K562 (cell line): ENCODE measurements around the gene LNPEP. TPM values are rescaled to one million over a fixed set of nuclear protein-coding genes. Genes with fewer than 3 reads are reported as not detected.

Experiments used
- ARID3B ChIP-seq: fragments of 250-450 bp; sonication (Bioruptor Pico); IDR thresholded peaks from 2 replicates; pipeline ENCODE4 v1.4.0; 2020; ENCODE audit warnings: borderline replicate concordance
- ELF1 ChIP-seq: fragments of 200-800 bp; sonication (Bioruptor generic); IDR thresholded peaks from 2 replicates; pipeline ENCODE4 v1.6.1; 2016; ENCODE audit warnings: missing genetic modification characterization, missing compliant biosample characterization
- GTF2F1 ChIP-seq: IDR thresholded peaks from 2 replicates; pipeline ENCODE4 v1.6.1; 2011; ENCODE audit warnings: low read depth, low read length, improper control_type of control experiment
- HDAC8 ChIP-seq: fragments of 450-650 bp; IDR thresholded peaks from 2 replicates; pipeline ENCODE4 v1.6.1; 2016; ENCODE audit warnings: mild to moderate bottlenecking, missing genetic modification characterization, moderate library complexity, missing compliant biosample characterization
- HMG20B ChIP-seq: fragments of 250-450 bp; sonication (Bioruptor Pico); IDR thresholded peaks from 2 replicates; pipeline ENCODE4 v1.5.0; 2021; ENCODE audit warnings: mild to moderate bottlenecking
- IFI16 ChIP-seq: fragments of 250-450 bp; sonication (Bioruptor Pico); IDR thresholded peaks from 2 replicates; pipeline ENCODE4 v2.1.2; 2022; ENCODE audit warnings: mild to moderate bottlenecking, inconsistent platforms
- KLF6 ChIP-seq: fragments of 250-450 bp; sonication (Bioruptor Pico); IDR thresholded peaks from 2 replicates; pipeline ENCODE4 v1.4.0; 2020; ENCODE audit warnings: mild to moderate bottlenecking, moderate library complexity, borderline replicate concordance
- MCM3 ChIP-seq: fragments of 450-650 bp; IDR thresholded peaks from 2 replicates; pipeline ENCODE4 v1.6.1; 2016
- MEF2A ChIP-seq: IDR thresholded peaks from 2 replicates; pipeline ENCODE4 v1.6.1; 2011; ENCODE audit warnings: low read depth, mild to moderate bottlenecking, low read length, moderate library complexity; ENCODE audit not compliant: control insufficient read depth
- NCOA4 ChIP-seq: fragments of 450-650 bp; IDR thresholded peaks from 2 replicates; pipeline ENCODE4 v1.6.1; 2018; ENCODE audit warnings: mild to moderate bottlenecking; ENCODE audit not compliant: partially characterized antibody
- NONO ChIP-seq, 2 experiments: fragments of 200-400 bp in 1 of 2; fragments of 450-650 bp in 1 of 2; formaldehyde crosslinking in 1 of 2; IDR thresholded peaks; 2 replicates each; pipeline ENCODE4 v1.6.1; 2017; ENCODE audit warnings: low read depth in 2 of 2, mild to moderate bottlenecking in 2 of 2, moderate library complexity in 2 of 2, low read length in 1 of 2
- NR3C1 ChIP-seq: sonication (generic); formaldehyde crosslinking; IDR thresholded peaks from 2 replicates; pipeline ENCODE4 v1.8.1; 2022; ENCODE audit warnings: missing genetic modification reagents
- PURB ChIP-seq: sonication (generic); formaldehyde crosslinking; IDR thresholded peaks from 2 replicates; pipeline ENCODE4 v1.9.0; 2021; ENCODE audit warnings: low read depth, mild to moderate bottlenecking, missing genetic modification reagents
- SREBF2 ChIP-seq: sonication (generic); formaldehyde crosslinking; IDR thresholded peaks from 2 replicates; pipeline ENCODE4 v1.4.0; 2020; ENCODE audit warnings: mild to moderate bottlenecking, missing genetic modification reagents
- SRSF7 ChIP-seq: fragments of 200-400 bp; formaldehyde crosslinking; optimal IDR thresholded peaks from 2 replicates; pipeline ENCODE3; 2017; ENCODE audit warnings: mild to moderate bottlenecking, low read depth, low read length
- TAF7 ChIP-seq: fragments of 450-650 bp; IDR thresholded peaks from 2 replicates; pipeline ENCODE4 v1.6.1; 2016; ENCODE audit warnings: missing genetic modification characterization, missing compliant biosample characterization
- ZBTB34 ChIP-seq: fragments of 250-450 bp; sonication (Bioruptor Pico); IDR thresholded peaks from 2 replicates; pipeline ENCODE4 v1.8.0; 2021; ENCODE audit warnings: mild to moderate bottlenecking, moderate library complexity
- ZFP91 ChIP-seq: sonication (generic); formaldehyde crosslinking; IDR thresholded peaks from 2 replicates; pipeline ENCODE4 v1.8.0; 2022; ENCODE audit warnings: mild to moderate bottlenecking, missing genetic modification reagents
- ZNF23 ChIP-seq: fragments of 250-450 bp; sonication (Bioruptor Pico); IDR thresholded peaks from 2 replicates; pipeline ENCODE4 v1.4.0; 2020; ENCODE audit warnings: mild to moderate bottlenecking
- ZNF274 ChIP-seq: IDR thresholded peaks from 2 replicates; pipeline ENCODE4 v1.6.1; 2011; ENCODE audit warnings: low read depth, mild to moderate bottlenecking, low read length, moderate library complexity, borderline replicate concordance
- ZNF445 ChIP-seq: fragments of 250-450 bp; sonication (Bioruptor Pico); IDR thresholded peaks from 2 replicates; pipeline ENCODE4 v1.4.0; 2020; ENCODE audit warnings: low read depth, mild to moderate bottlenecking, moderate library complexity
- ZNF655 ChIP-seq: fragments of 250-450 bp; sonication (Bioruptor Pico); IDR thresholded peaks from 2 replicates; pipeline ENCODE4 v1.5.0; 2021
- ZNF740 ChIP-seq, 3 experiments: fragments of 200-800 bp in 1 of 3; sonication (Bioruptor generic) in 1 of 3; sonication (generic) in 1 of 3; formaldehyde crosslinking in 1 of 3; IDR thresholded peaks; 2 replicates each; pipeline versions ENCODE4 v1.6.1 to v1.8.0; 2016 to 2022; ENCODE audit warnings: mild to moderate bottlenecking in 2 of 3, missing compliant biosample characterization in 2 of 3, missing genetic modification characterization in 2 of 3, missing genetic modification reagents in 1 of 3
- polyA plus RNA-seq, 8 experiments: library from polyadenylated mRNA; depleted of rRNA in 4 of 8; stranded (reverse) in 5 of 8; unstranded in 3 of 8; fragments of >200 nt; fragmentation: Nextera tagmentation in 2 of 8; fragmentation: Illumina TruSeq in 1 of 8; extraction: Ambion mirVana in 2 of 8; extraction: Trizol in 1 of 8; gene quantifications; 2 replicates each; pipeline versions ENCODE4 v1.2.1 to v1.2.3, GENCODE V29; 2011 to 2014; ENCODE audit warnings: inconsistent platforms in 1 of 8, missing spikeins in 1 of 8
- total RNA-seq, 7 experiments: library from RNA; depleted of rRNA in 6 of 7; stranded (reverse); fragments of >200 nt in 6 of 7; fragmentation: Illumina TruSeq in 2 of 7; extraction: Trizol in 2 of 7; gene quantifications; 2 replicates each; pipeline versions ENCODE4 v1.2.1 to v1.2.3, GENCODE V29; 2011 to 2021; ENCODE audit warnings: low replicate concordance in 1 of 7

LNPEP gene
- total and polyA plus RNA-seq, 9 of the 15 experiments (the other 6 are each of a cell fraction or from before 2014, with no cell fraction given) = 2.6 to 27.9 (median 11.2) TPM

GRCh38 chr5:97041239-97041638 is 105.4 kb downstream of the LNPEP start (continued):
- TF ChIP-seq ZFP91 (no peak), HMG20B (CRISPR knock-in tag) (no peak), NR3C1 (CRISPR knock-in tag) (no peak), ARID3B (CRISPR knock-in tag) (0 out of 2 replicates have a peak, but pooled peaks have one; percentile 71), SRSF7 (no peak), ELF1 (tag) (no peak), NCOA4 (no peak), ZNF740 (CRISPR knock-in tag; IDR thresholded peaks at IDR 0.05) (no peak), ZNF740 (tag; IDR thresholded peaks at IDR 0.05) (peak in 1 of 2 experiments; percentile 70; a peak in 1 of 4 replicates), TAF7 (tag) (peak; percentile 55; the same call in 1 of the 2 replicates), ZNF445 (CRISPR knock-in tag) (no peak), NONO (IDR thresholded peaks at IDR 0.05; ENCODE audit: low read depth in 2 of 2, low read length in 1 of 2) (no peak), PURB (no peak), ZNF274 (no peak), GTF2F1 (no peak), KLF6 (CRISPR knock-in tag) (peak; percentile 95), ZBTB34 (CRISPR knock-in tag) (no peak), IFI16 (CRISPR knock-in tag) (no peak), ZNF655 (CRISPR knock-in tag) (no peak), MCM3 (no peak), MEF2A (no peak), SREBF2 (CRISPR knock-in tag) (no peak), HDAC8 (peak; percentile 88), ZNF23 (0 out of 2 replicates have a peak, but pooled peaks have one; percentile 54)
